Nephron (organoid): ENCODE data around the gene PCDHGB4.
"Not testable (repeated sequence)": the region's sequence is repeated elsewhere in the genome, so short reads cannot be mapped to it uniquely, and the experiment has no call there.

Experiments
- H3K27ac Mint-ChIP-seq, 3 experiments: 2 replicates each; pipeline ENCODE4 v1.8.0; 2020; ENCODE audit warnings: mixed read lengths in 3 of 3, mild to moderate bottlenecking in 2 of 3, moderate library complexity in 1 of 3
- H3K27me3 Mint-ChIP-seq: 2 replicates; pipeline ENCODE4 v1.8.0; 2021; ENCODE audit warnings: low read depth, mild to moderate bottlenecking, moderate library complexity, mixed read lengths
- H3K36me3 Mint-ChIP-seq: 2 replicates; pipeline ENCODE4 v1.8.0; 2020; ENCODE audit warnings: low read depth, mixed read lengths
- H3K4me1 Mint-ChIP-seq: 2 replicates; pipeline ENCODE4 v1.8.0; 2020; ENCODE audit warnings: mixed read lengths
- H3K4me3 Mint-ChIP-seq, 3 experiments: 2 replicates each; pipeline ENCODE4 v1.8.0; 2020; ENCODE audit warnings: mild to moderate bottlenecking in 3 of 3, mixed read lengths in 3 of 3, moderate library complexity in 2 of 3
- H3K9me3 Mint-ChIP-seq: 2 replicates; pipeline ENCODE4 v1.8.0; 2020; ENCODE audit warnings: mixed read lengths
- CTCF ChIP-seq, 3 experiments: fragments of 200-600 bp; sonication (generic); IDR thresholded peaks; one replicate each; pipeline ENCODE4 v1.5.0; 2021; ENCODE audit warnings: antibody characterized with exemption in 3 of 3; ENCODE audit not compliant: unreplicated experiment in 3 of 3

PCDHGB4 gene

GRCh38 chr5:141371572-141372475 lies 15.7 kb upstream of the PCDHGB4 start:
- H3K4me1 Mint-ChIP-seq, result no peaks in the 10 kb centered on the region
- H3K36me3 Mint-ChIP-seq, result peaks cover 34% of the 10 kb centered on the region
- peaks cover 61% of the 10 kb centered on the region for H3K9me3 Mint-ChIP-seq
- TF ChIP-seq CTCF (IDR thresholded peaks at IDR 0.05; ENCODE audit: unreplicated experiment in 3 of 3), result no peak
- no peak overlapping the region for H3K27ac Mint-ChIP-seq
- no peaks in the 10 kb centered on the region for H3K27me3 Mint-ChIP-seq
- H3K4me3 Mint-ChIP-seq, result no peak overlapping the region

- TF ChIP-seq CTCF (IDR thresholded peaks at IDR 0.05; ENCODE audit: unreplicated experiment in 3 of 3), result no peak
- H3K9me3 Mint-ChIP-seq, result peaks cover 63% of the 10 kb centered on the region
- no peaks in the 10 kb centered on the region for H3K4me1 Mint-ChIP-seq
- no peak within 1 kb of the TSS for H3K27ac Mint-ChIP-seq
- peaks cover 38% of the 10 kb centered on the region for H3K36me3 Mint-ChIP-seq
- H3K27me3 Mint-ChIP-seq, result no peaks in the 10 kb centered on the region
- no peak within 1 kb of the TSS for H3K4me3 Mint-ChIP-seq
Observed at GRCh38 chr5:141373673-141374317, 13.7 kb upstream of the PCDHGB4 start, which contains the start of gene PCDHGA6. Gene PCDHGA6 (plus strand): TSS chr5:141373891. CDS start chr5:141374084, 193 bp downstream.

GRCh38 chr5:141374627-141375026 lies 12.9 kb upstream of the PCDHGB4 start:
- H3K9me3 Mint-ChIP-seq, result peaks cover 63% of the 10 kb centered on the region

GRCh38 chr5:141375444-141376155 lies 11.9 kb upstream of the PCDHGB4 start:
- not testable (repeated sequence) for H3K27ac Mint-ChIP-seq, H3K27me3 Mint-ChIP-seq, H3K4me1 Mint-ChIP-seq, H3K4me3 Mint-ChIP-seq
- H3K9me3 Mint-ChIP-seq, result peaks cover 62% of the 10 kb centered on the region
- H3K36me3 Mint-ChIP-seq, result peaks cover 30% of the 10 kb centered on the region

More at GRCh38 chr5:141374627-141375026, 12.9 kb upstream of the PCDHGB4 start:
- Mint-ChIP-seq H3K4me1 (no peaks in the 10 kb centered on the region), H3K27me3 (no peaks in the 10 kb centered on the region), H3K27ac (no peak overlapping the region), H3K36me3 (peaks cover 36% of the 10 kb centered on the region), H3K4me3 (no peak overlapping the region)
- TF ChIP-seq CTCF (IDR thresholded peaks at IDR 0.05; ENCODE audit: unreplicated experiment in 3 of 3), result no peak

- no peak within 1 kb of the TSS for H3K27ac Mint-ChIP-seq
- H3K4me1 Mint-ChIP-seq, result no peaks in the 10 kb centered on the region
- H3K36me3 Mint-ChIP-seq, result peaks cover 7% of the 10 kb centered on the region
- no peak for TF ChIP-seq CTCF (IDR thresholded peaks at IDR 0.05; ENCODE audit: unreplicated experiment in 3 of 3)
- H3K9me3 Mint-ChIP-seq, result peaks cover 71% of the 10 kb centered on the region
- H3K4me3 Mint-ChIP-seq, result no peak within 1 kb of the TSS
- H3K27me3 Mint-ChIP-seq, result no peaks in the 10 kb centered on the region
Observed at GRCh38 chr5:141382469-141383294, 4.8 kb upstream of the PCDHGB4 start, which contains the start of gene PCDHGA7. Gene PCDHGA7 (plus strand): TSS chr5:141382742. CDS start chr5:141382900, 158 bp downstream.
